DMS53 (cell line): ENCODE measurements around the gene GLCE.
A peak's percentile ranks its signal among the peaks of the same experiment; 100 is the strongest.
"Not testable (repeated sequence)": the region's sequence is repeated elsewhere in the genome, so short reads cannot be mapped to it uniquely, and the experiment has no call there.

Experiments used
- DNase-seq: peaks from one replicate; lab custom pipeline; 2025; lab: John Stamatoyannopoulos, UW

The GLCE gene

GRCh38 chr15:69135499-69135898 is 24.9 kb upstream of the GLCE start:
- no peak for DNase-seq

GRCh38 chr15:69138963-69139362 is 21.5 kb upstream of the GLCE start:
- no peak for DNase-seq

GRCh38 chr15:69140306-69140705 is 20.1 kb upstream of the GLCE start:
- no peak for DNase-seq

- peak; percentile 47 for DNase-seq
Measured at GRCh38 chr15:69141286-69141701, 19.1 kb upstream of the GLCE start.

GRCh38 chr15:69141833-69142232 is 18.6 kb upstream of the GLCE start:
- DNase-seq: no peak

GRCh38 chr15:69143756-69144436 is 16.5 kb upstream of the GLCE start:
- DNase-seq: no peak

GRCh38 chr15:69144530-69144929 is 15.9 kb upstream of the GLCE start:
- DNase-seq: no peak

GRCh38 chr15:69145149-69145693 is 15.2 kb upstream of the GLCE start:
- DNase-seq: no peak

- no peak for DNase-seq
Measured at GRCh38 chr15:69145694-69146492, 14.5 kb upstream of the GLCE start.

- no peak for DNase-seq
Measured at GRCh38 chr15:69146724-69147435, 13.6 kb upstream of the GLCE start.

- DNase-seq: no peak
Measured at GRCh38 chr15:69148465-69148864, 12.0 kb upstream of the GLCE start.

GRCh38 chr15:69149163-69149562 is 11.3 kb upstream of the GLCE start:
- no peak for DNase-seq

- DNase-seq: peak; percentile 40
Measured at GRCh38 chr15:69149803-69150202, 10.6 kb upstream of the GLCE start.

- DNase-seq: no peak
Measured at GRCh38 chr15:69150336-69150735, 10.1 kb upstream of the GLCE start.

- DNase-seq: no peak
Measured at GRCh38 chr15:69150841-69151240, 9.6 kb upstream of the GLCE start.

GRCh38 chr15:69153046-69153445 is 7.4 kb upstream of the GLCE start:
- DNase-seq: no peak

- not testable (repeated sequence) for DNase-seq
Measured at GRCh38 chr15:69153587-69153986, 6.8 kb upstream of the GLCE start.

- no peak for DNase-seq
Measured at GRCh38 chr15:69154078-69154477, 6.4 kb upstream of the GLCE start.

- DNase-seq: no peak
Measured at GRCh38 chr15:69154684-69155083, 5.8 kb upstream of the GLCE start.

GRCh38 chr15:69156736-69157381 is 3.6 kb upstream of the GLCE start:
- DNase-seq: no peak

GRCh38 chr15:69158201-69158842 is 2.1 kb upstream of the GLCE start:
- no peak for DNase-seq

GRCh38 chr15:69158843-69159240 is 1.6 kb upstream of the GLCE start:
- no peak for DNase-seq
